ENCODE data around the gene ZMYND15. TPM values are rescaled to one million over a fixed set of nuclear protein-coding genes. Genes with fewer than 3 reads are reported as not detected.

The ZMYND15 gene
- total and polyA plus RNA-seq, 2 of the 13 experiments (the other 11 are each of a cell fraction or from before 2014, with no cell fraction given): 0.24 to 2.7 TPM

DNA sequence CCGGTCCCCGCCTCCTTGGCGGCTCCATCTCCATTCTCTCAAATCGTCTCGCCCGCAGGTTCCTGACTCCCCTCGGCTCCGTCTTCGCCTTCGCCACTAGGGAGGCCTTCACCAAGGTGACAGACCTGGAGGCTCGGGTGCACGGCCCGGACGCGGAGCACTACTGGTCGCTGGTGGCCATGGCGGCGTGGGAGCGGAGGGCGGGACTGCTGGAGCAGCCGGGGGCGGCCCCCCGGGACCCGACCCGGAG, 50.0 kb downstream of the ZMYND15 start (continued):
- TF ChIP-seq, protein P1, sequence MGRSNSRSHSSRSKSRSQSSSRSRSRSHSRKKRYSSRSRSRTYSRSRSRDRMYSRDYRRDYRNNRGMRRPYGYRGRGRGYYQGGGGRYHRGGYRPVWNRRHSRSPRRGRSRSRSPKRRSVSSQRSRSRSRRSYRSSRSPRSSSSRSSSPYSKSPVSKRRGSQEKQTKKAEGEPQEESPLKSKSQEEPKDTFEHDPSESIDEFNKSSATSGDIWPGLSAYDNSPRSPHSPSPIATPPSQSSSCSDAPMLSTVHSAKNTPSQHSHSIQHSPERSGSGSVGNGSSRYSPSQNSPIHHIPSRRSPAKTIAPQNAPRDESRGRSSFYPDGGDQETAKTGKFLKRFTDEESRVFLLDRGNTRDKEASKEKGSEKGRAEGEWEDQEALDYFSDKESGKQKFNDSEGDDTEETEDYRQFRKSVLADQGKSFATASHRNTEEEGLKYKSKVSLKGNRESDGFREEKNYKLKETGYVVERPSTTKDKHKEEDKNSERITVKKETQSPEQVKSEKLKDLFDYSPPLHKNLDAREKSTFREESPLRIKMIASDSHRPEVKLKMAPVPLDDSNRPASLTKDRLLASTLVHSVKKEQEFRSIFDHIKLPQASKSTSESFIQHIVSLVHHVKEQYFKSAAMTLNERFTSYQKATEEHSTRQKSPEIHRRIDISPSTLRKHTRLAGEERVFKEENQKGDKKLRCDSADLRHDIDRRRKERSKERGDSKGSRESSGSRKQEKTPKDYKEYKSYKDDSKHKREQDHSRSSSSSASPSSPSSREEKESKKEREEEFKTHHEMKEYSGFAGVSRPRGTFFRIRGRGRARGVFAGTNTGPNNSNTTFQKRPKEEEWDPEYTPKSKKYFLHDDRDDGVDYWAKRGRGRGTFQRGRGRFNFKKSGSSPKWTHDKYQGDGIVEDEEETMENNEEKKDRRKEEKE (IDR thresholded peaks at IDR 0.05): no peak
- no peak for TF ChIP-seq NFYB (CRISPR knock-in tag; IDR thresholded peaks at IDR 0.05)
- no peak for TF ChIP-seq ZNF841 (CRISPR knock-in tag; IDR thresholded peaks at IDR 0.05; ENCODE audit: borderline replicate concordance)
- TF ChIP-seq, protein P2, sequence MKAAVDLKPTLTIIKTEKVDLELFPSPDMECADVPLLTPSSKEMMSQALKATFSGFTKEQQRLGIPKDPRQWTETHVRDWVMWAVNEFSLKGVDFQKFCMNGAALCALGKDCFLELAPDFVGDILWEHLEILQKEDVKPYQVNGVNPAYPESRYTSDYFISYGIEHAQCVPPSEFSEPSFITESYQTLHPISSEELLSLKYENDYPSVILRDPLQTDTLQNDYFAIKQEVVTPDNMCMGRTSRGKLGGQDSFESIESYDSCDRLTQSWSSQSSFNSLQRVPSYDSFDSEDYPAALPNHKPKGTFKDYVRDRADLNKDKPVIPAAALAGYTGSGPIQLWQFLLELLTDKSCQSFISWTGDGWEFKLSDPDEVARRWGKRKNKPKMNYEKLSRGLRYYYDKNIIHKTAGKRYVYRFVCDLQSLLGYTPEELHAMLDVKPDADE (CRISPR knock-in tag; IDR thresholded peaks at IDR 0.05): no peak
- TF ChIP-seq ESRRA (CRISPR knock-in tag; IDR thresholded peaks at IDR 0.05; ENCODE audit: low read depth): 0 out of 2 replicates have a peak, but pooled peaks have one; percentile 16
- TF ChIP-seq MYC (CRISPR knock-in tag; IDR thresholded peaks at IDR 0.05; ENCODE audit: borderline replicate concordance): no peak; the same call in 1 of the 2 replicates
- TF ChIP-seq SSRP1 (CRISPR knock-in tag; IDR thresholded peaks at IDR 0.05): peak; percentile 84; the same call in 1 of the 2 replicates
- TF ChIP-seq, protein P3, sequence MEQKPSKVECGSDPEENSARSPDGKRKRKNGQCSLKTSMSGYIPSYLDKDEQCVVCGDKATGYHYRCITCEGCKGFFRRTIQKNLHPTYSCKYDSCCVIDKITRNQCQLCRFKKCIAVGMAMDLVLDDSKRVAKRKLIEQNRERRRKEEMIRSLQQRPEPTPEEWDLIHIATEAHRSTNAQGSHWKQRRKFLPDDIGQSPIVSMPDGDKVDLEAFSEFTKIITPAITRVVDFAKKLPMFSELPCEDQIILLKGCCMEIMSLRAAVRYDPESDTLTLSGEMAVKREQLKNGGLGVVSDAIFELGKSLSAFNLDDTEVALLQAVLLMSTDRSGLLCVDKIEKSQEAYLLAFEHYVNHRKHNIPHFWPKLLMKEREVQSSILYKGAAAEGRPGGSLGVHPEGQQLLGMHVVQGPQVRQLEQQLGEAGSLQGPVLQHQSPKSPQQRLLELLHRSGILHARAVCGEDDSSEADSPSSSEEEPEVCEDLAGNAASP (CRISPR knock-in tag; IDR thresholded peaks at IDR 0.05; ENCODE audit: borderline replicate concordance): no peak
- TF ChIP-seq, protein P4, sequence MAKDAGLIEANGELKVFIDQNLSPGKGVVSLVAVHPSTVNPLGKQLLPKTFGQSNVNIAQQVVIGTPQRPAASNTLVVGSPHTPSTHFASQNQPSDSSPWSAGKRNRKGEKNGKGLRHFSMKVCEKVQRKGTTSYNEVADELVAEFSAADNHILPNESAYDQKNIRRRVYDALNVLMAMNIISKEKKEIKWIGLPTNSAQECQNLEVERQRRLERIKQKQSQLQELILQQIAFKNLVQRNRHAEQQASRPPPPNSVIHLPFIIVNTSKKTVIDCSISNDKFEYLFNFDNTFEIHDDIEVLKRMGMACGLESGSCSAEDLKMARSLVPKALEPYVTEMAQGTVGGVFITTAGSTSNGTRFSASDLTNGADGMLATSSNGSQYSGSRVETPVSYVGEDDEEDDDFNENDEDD (CRISPR knock-in tag; IDR thresholded peaks at IDR 0.05; ENCODE audit: borderline replicate concordance): no peak
- TF ChIP-seq, protein P5, sequence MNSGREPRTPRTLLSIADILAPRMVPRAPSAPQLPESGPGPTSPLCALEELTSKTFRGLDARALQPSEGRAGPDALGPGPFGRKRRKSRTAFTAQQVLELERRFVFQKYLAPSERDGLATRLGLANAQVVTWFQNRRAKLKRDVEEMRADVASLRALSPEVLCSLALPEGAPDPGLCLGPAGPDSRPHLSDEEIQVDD (CRISPR knock-in tag; IDR thresholded peaks at IDR 0.05; ENCODE audit: borderline replicate concordance): 0 out of 2 replicates have a peak, but pooled peaks have one; percentile 23
- TF ChIP-seq ZNF234 (CRISPR knock-in tag; conservative IDR thresholded peaks at IDR 0.05): no peak
- peak; percentile 14 for TF ChIP-seq ZEB1 (IDR thresholded peaks at IDR 0.05; ENCODE audit: insufficient replicate concordance, low read depth)
- TF ChIP-seq, protein P6, sequence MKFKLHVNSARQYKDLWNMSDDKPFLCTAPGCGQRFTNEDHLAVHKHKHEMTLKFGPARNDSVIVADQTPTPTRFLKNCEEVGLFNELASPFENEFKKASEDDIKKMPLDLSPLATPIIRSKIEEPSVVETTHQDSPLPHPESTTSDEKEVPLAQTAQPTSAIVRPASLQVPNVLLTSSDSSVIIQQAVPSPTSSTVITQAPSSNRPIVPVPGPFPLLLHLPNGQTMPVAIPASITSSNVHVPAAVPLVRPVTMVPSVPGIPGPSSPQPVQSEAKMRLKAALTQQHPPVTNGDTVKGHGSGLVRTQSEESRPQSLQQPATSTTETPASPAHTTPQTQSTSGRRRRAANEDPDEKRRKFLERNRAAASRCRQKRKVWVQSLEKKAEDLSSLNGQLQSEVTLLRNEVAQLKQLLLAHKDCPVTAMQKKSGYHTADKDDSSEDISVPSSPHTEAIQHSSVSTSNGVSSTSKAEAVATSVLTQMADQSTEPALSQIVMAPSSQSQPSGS (CRISPR knock-in tag; IDR thresholded peaks at IDR 0.05): no peak
- TF ChIP-seq, protein P7, sequence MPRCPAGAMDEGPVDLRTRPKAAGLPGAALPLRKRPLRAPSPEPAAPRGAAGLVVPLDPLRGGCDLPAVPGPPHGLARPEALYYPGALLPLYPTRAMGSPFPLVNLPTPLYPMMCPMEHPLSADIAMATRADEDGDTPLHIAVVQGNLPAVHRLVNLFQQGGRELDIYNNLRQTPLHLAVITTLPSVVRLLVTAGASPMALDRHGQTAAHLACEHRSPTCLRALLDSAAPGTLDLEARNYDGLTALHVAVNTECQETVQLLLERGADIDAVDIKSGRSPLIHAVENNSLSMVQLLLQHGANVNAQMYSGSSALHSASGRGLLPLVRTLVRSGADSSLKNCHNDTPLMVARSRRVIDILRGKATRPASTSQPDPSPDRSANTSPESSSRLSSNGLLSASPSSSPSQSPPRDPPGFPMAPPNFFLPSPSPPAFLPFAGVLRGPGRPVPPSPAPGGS (CRISPR knock-in tag; IDR thresholded peaks at IDR 0.05): no peak
- TF ChIP-seq IKZF1 (IDR thresholded peaks at IDR 0.05): no peak
- no peak for TF ChIP-seq ZNF564 (CRISPR knock-in tag; IDR thresholded peaks at IDR 0.05)
- no peak for TF ChIP-seq RCOR2 (CRISPR knock-in tag; IDR thresholded peaks at IDR 0.05)
- TF ChIP-seq SMC3 (IDR thresholded peaks at IDR 0.05; ENCODE audit: low read length): no peak
- TF ChIP-seq STAG1 (CRISPR knock-in tag; IDR thresholded peaks at IDR 0.05): no peak
- no peak for TF ChIP-seq SIN3B (IDR thresholded peaks at IDR 0.05; ENCODE audit: low read length)
- TF ChIP-seq HNRNPL (IDR thresholded peaks at IDR 0.05; ENCODE audit: low read depth, low read length): no peak
- no peak for TF ChIP-seq RBFOX2 (IDR thresholded peaks at IDR 0.05; ENCODE audit: low read depth, low read length)
- TF ChIP-seq, protein P8, sequence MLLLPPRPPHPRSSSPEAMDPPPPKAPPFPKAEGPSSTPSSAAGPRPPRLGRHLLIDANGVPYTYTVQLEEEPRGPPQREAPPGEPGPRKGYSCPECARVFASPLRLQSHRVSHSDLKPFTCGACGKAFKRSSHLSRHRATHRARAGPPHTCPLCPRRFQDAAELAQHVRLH (CRISPR knock-in tag; IDR thresholded peaks at IDR 0.05; ENCODE audit: borderline replicate concordance, low read depth): no peak
